Small intestine (tissue), 7 donors: ENCODE measurements around the gene SH3BP5L. TPM values are rescaled to one million over a fixed set of nuclear protein-coding genes. Genes with fewer than 3 reads are reported as not detected.

Experiments
- DNase-seq, 2 donors: peaks; one replicate each; pipeline versions ENCODE4 v3.0.0 to v3.0.0-alpha.2; 2013
- FAIRE-seq: peaks from 2 replicates; lab custom pipeline; 2012; peaks lifted over from hg19 to GRCh38; lab: Jason Lieb, UNC
- H3K27ac ChIP-seq, 3 donors: one replicate each; pipeline ENCODE4 v1.5.1; 2013; ENCODE audit warnings: low read length in 2 of 3, mild to moderate bottlenecking in 2 of 3, control low read depth in 1 of 3, inconsistent platforms in 1 of 3, low read depth in 1 of 3, moderate library complexity in 1 of 3
- H3K27me3 ChIP-seq, 3 donors: one replicate each; pipeline ENCODE4 v1.6.1; 2013; ENCODE audit warnings: low read length in 3 of 3, inconsistent platforms in 1 of 3; ENCODE audit not compliant: control insufficient read depth in 3 of 3, insufficient read depth in 3 of 3
- H3K36me3 ChIP-seq, 3 donors: one replicate each; pipeline ENCODE4 v1.6.1; 2013; ENCODE audit warnings: low read length in 3 of 3, inconsistent platforms in 1 of 3, low read depth in 1 of 3, mild to moderate bottlenecking in 1 of 3, moderate library complexity in 1 of 3; ENCODE audit not compliant: control insufficient read depth in 3 of 3, insufficient read depth in 2 of 3
- H3K4me1 ChIP-seq, 3 donors: one replicate each; pipeline ENCODE4 v1.6.1; 2013; ENCODE audit warnings: low read length in 2 of 3, inconsistent platforms in 1 of 3, low read depth in 1 of 3, mild to moderate bottlenecking in 1 of 3, moderate library complexity in 1 of 3; ENCODE audit not compliant: control insufficient read depth in 3 of 3, insufficient read depth in 2 of 3
- H3K4me3 ChIP-seq, 3 donors: one replicate each; pipeline ENCODE4 v1.5.1; 2013; ENCODE audit warnings: low read length in 3 of 3, control low read depth in 1 of 3, inconsistent platforms in 1 of 3, low read depth in 1 of 3, mild to moderate bottlenecking in 1 of 3, moderate library complexity in 1 of 3
- H3K9me3 ChIP-seq, 2 donors: one replicate each; pipeline ENCODE4 v1.6.1; 2013; ENCODE audit warnings: low read depth in 1 of 2, low read length in 1 of 2; ENCODE audit not compliant: control insufficient read depth in 2 of 2, insufficient read depth in 1 of 2
- WGBS, 3 donors: extraction: QIAGEN DNeasy Blood & Tissue Kit; methylation state at CpG; one replicate each; pipeline ENCODE4 v1.1.7; 2013; 5-methylcytosine and 5-hydroxymethylcytosine counted together
- polyA plus RNA-seq, 4 donors: library from polyadenylated mRNA; stranded (reverse) in 3 of 4; unstranded in 1 of 4; fragments of 200-250 nt in 3 of 4; fragments of 120-200 nt in 1 of 4; gene quantifications; one replicate each; pipeline versions ENCODE4 v1.2.1 to v1.2.3, GENCODE V29; 2013
- donor health status: healthy with polysubstance abuse.
- donor health status: control.
- donor health status: control.
- donor health status: Bipolar disorder and iron deficiency.
- donor health status: healthy.

Gene SH3BP5L
- polyA plus RNA-seq, 4 donors, result 19.1 to 38.0 (median 28.9) TPM

- H3K27me3 ChIP-seq, result no peaks in the 10 kb centered on the region
- FAIRE-seq (no peak), DNase-seq (no peak)
These were observed 7.0 kb downstream of the SH3BP5L start for GRCh38 chr1:248818505-248819374.

GRCh38 chr1:248817065-248817464, 8.7 kb downstream of the SH3BP5L start:
- Histone ChIP-seq H3K9me3 (no peaks in the 10 kb centered on the region), H3K27ac (no peak overlapping the region), H3K4me1 (peaks cover 0 to 2% (median 0%) of the 10 kb centered on the region in 3 donors), H3K4me3 (no peak overlapping the region), H3K36me3 (peaks cover 0 to 83% (median 24%) of the 10 kb centered on the region in 3 donors), H3K27me3 (no peaks in the 10 kb centered on the region)
- no peak for DNase-seq
- 75 to 89% (median 77%) methylated on average over 6 of the region's 6 CpGs for whole genome bisulfite sequencing, 3 donors
- no peak for FAIRE-seq

More at GRCh38 chr1:248818505-248819374, 7.0 kb downstream of the SH3BP5L start:
- H3K4me1 ChIP-seq, result peaks cover 0 to 10% (median 0%) of the 10 kb centered on the region in 3 donors
- H3K27ac ChIP-seq, result no peak overlapping the region
- H3K4me3 ChIP-seq, result no peak overlapping the region
- H3K36me3 ChIP-seq, result peaks cover 0 to 69% (median 18%) of the 10 kb centered on the region in 3 donors
- no peaks in the 10 kb centered on the region for H3K9me3 ChIP-seq
- 75 to 78% (median 75%) methylated on average over 5 of the region's 5 CpGs for WGBS, 3 donors

- Histone ChIP-seq H3K9me3 (no peaks in the 10 kb centered on the region), H3K27ac (no peak overlapping the region), H3K4me1 (no peaks in the 10 kb centered on the region), H3K27me3 (no peaks in the 10 kb centered on the region), H3K4me3 (no peak overlapping the region), H3K36me3 (peaks cover 0 to 86% (median 22%) of the 10 kb centered on the region in 3 donors)
- FAIRE-seq, result no peak
- DNase-seq, result no peak
- WGBS, 3 donors, result 88 to 90% (median 89%) methylated on average over 13 of the region's 13 CpGs
These were observed 9.5 kb downstream of the SH3BP5L start for GRCh38 chr1:248816042-248816851.

- DNase-seq (no peak), FAIRE-seq (no peak)
- H3K27me3 ChIP-seq, result no peaks in the 10 kb centered on the region
- peaks cover 0 to 86% (median 18%) of the 10 kb centered on the region in 3 donors for H3K36me3 ChIP-seq
- no peak overlapping the region for H3K4me3 ChIP-seq
- H3K4me1 ChIP-seq, result no peaks in the 10 kb centered on the region
- WGBS, 3 donors, result 91 to 94% (median 93%) methylated on average over 10 of the region's 10 CpGs
- H3K27ac ChIP-seq, result no peak overlapping the region
- H3K9me3 ChIP-seq, result no peaks in the 10 kb centered on the region
These were observed 10.2 kb downstream of the SH3BP5L start for GRCh38 chr1:248815407-248816034.

DNA sequence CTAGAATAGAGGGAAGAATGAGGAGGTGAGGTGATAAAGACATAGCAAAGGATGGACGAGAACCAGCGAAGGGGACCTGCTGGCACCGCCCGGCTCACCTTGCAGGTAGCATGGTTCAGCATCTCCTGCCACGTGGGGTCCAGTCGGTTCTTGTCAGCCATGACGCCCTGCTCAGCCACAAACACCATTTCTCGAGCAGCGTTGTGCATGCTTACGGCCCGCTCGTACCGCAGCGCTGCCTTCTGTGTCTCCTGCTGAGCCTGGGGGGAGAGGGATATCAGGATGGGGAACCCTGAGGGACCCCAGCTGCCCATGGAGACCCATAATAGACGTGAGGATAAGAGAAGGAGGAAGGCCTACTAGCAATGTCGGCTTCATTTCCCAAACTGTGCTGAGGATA, 11.4 kb downstream of the SH3BP5L start:
- no peaks in the 10 kb centered on the region for H3K4me1 ChIP-seq
- H3K4me3 ChIP-seq, result no peak overlapping the region
- DNase-seq, result no peak
- H3K9me3 ChIP-seq, result no peaks in the 10 kb centered on the region
- H3K27ac ChIP-seq, result no peak overlapping the region
- H3K36me3 ChIP-seq, result peaks cover 0 to 79% (median 18%) of the 10 kb centered on the region in 3 donors
- FAIRE-seq, result no peak
- no peaks in the 10 kb centered on the region for H3K27me3 ChIP-seq
- 89 to 95% (median 94%) methylated on average over 16 of the region's 16 CpGs for whole genome bisulfite sequencing, 3 donors

DNA sequence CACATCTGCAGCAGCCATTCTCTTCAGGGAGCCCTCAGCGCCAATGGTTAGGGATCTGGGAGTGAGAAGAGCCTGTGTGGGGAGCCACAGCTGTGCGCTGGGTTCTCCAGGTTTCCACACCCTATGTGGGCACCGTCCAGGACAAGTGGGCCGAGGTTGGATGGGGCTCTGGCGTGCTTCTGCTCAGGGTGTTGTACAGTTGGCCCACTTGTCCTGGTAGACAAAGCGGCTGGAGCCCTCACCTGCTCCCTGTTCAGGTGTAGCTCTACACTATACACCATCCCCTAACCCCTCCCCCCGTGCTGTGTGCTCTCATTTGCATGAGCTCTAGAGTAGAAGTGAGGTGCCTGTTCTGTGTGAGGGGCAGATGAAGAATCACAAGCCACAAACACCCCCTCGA, 12.2 kb downstream of the SH3BP5L start:
- H3K4me3 ChIP-seq, result no peak overlapping the region
- DNase-seq (no peak), FAIRE-seq (no peak)
- no peaks in the 10 kb centered on the region for H3K9me3 ChIP-seq
- H3K27me3 ChIP-seq, result no peaks in the 10 kb centered on the region
- no peak overlapping the region for H3K27ac ChIP-seq
- WGBS, 3 donors, result 94 to 96% (median 95%) methylated on average over 8 of the region's 8 CpGs
- peaks cover 0 to 73% (median 18%) of the 10 kb centered on the region in 3 donors for H3K36me3 ChIP-seq
- no peaks in the 10 kb centered on the region for H3K4me1 ChIP-seq

GRCh38 chr1:248812736-248813425, 12.8 kb downstream of the SH3BP5L start:
- DNase-seq, result no peak
- 96 to 97% (median 97%) methylated on average over 23 of the region's 23 CpGs for WGBS, 3 donors

More at GRCh38 chr1:248812736-248813425, 12.8 kb downstream of the SH3BP5L start:
- no peak for FAIRE-seq
- Histone ChIP-seq H3K27ac (no peak overlapping the region), H3K9me3 (no peaks in the 10 kb centered on the region), H3K4me1 (no peaks in the 10 kb centered on the region), H3K36me3 (peaks cover 0 to 67% (median 18%) of the 10 kb centered on the region in 3 donors), H3K27me3 (no peaks in the 10 kb centered on the region), H3K4me3 (no peak overlapping the region)
